Uterus (tissue), 4 donors: ENCODE data around the gene EP400. TPM values are rescaled to one million over a fixed set of nuclear protein-coding genes. Genes with fewer than 3 reads are reported as not detected.

Experiments
- DNase-seq, 2 donors: peaks; one replicate each; pipeline ENCODE4 v3.0.0-alpha.2; 2019 to 2020
- H3K27ac ChIP-seq, 2 donors: fragments of 200-600 bp; sonication (generic); 1 replicate in 1 of 2; 2 replicates in 1 of 2; pipeline ENCODE4 v1.5.1; 2016 to 2018
- H3K27me3 ChIP-seq, 2 donors: fragments of 200-600 bp; sonication (generic); one replicate each; pipeline ENCODE4 v1.5.1; 2018 to 2019; ENCODE audit warnings: control low read depth in 1 of 2
- H3K36me3 ChIP-seq, 2 donors: fragments of 200-600 bp; sonication (generic); one replicate each; pipeline ENCODE4 v1.5.1; 2019; ENCODE audit warnings: control low read depth in 1 of 2
- H3K4me1 ChIP-seq, 2 donors: fragments of 200-600 bp; sonication (generic); one replicate each; pipeline ENCODE4 v1.5.1; 2018 to 2019; ENCODE audit warnings: control low read depth in 1 of 2
- H3K4me3 ChIP-seq, 2 donors: fragments of 200-600 bp; sonication (generic); 1 replicate in 1 of 2; 2 replicates in 1 of 2; pipeline ENCODE4 v1.5.1; 2018 to 2019; ENCODE audit warnings: mild to moderate bottlenecking in 1 of 2
- H3K9me3 ChIP-seq, 2 donors: fragments of 200-600 bp; sonication (generic); one replicate each; pipeline ENCODE4 v1.5.1; 2019; ENCODE audit warnings: control low read depth in 1 of 2
- CTCF ChIP-seq, 4 experiments: fragments of 200-600 bp in 2 of 4; fragments of 450-650 bp in 2 of 4; sonication (generic) in 2 of 4; IDR thresholded peaks; one replicate each; pipeline ENCODE4 v1.5.1; 2016 to 2019; ENCODE audit warnings: antibody characterized with exemption in 4 of 4, mild to moderate bottlenecking in 2 of 4, moderate library complexity in 1 of 4
- POLR2A ChIP-seq, 2 donors: fragments of 450-650 bp; IDR thresholded peaks; one replicate each; pipeline ENCODE4 v1.6.1; 2016; ENCODE audit warnings: antibody characterized with exemption in 2 of 2, mild to moderate bottlenecking in 1 of 2, moderate library complexity in 1 of 2
- intact Hi-C: fragments of 100-400 bp; cut with DNase I; formaldehyde crosslinking; loops from one replicate; pipeline ENCODE4 v1.15.1; 2023; ENCODE audit warnings: low total_unique reads
- total RNA-seq, 4 donors: library from RNA; depleted of rRNA in 3 of 4; stranded (reverse); fragments of >200 nt in 3 of 4; gene quantifications; one replicate each; pipeline versions ENCODE4 v1.1.0 to v1.2.4, GENCODE V29; 2014 to 2023
- donor health status: DM: yes; HTN: yes; CAD: no.

Gene EP400
- total RNA-seq: 10 to 100 TPM; 11.8 to 70.6 (median 28.2) TPM

GRCh38 chr12:131949431-131950181, at the start of gene EP400:
TSS of gene EP400 (plus strand) at chr12:131949942. CDS start at chr12:131960620, 10,678 bp downstream.
- intact Hi-C loops: loop anchor here (2.0 kb wide), 1 partner anchor 55 kb away; the partner anchor contains the start of gene ULK1
- Histone ChIP-seq H3K4me1 (peaks cover 5 to 7% of the 10 kb centered on the region in 2 donors), H3K27me3 (no peaks in the 10 kb centered on the region), H3K4me3 (peak within 1 kb of the TSS; percentile 42 to 85), H3K27ac (peak within 1 kb of the TSS; percentile 34 to 84), H3K36me3 (no peaks in the 10 kb centered on the region), H3K9me3 (no peaks in the 10 kb centered on the region)
- peak; percentile 33 to 89 (median 80) for TF ChIP-seq CTCF (IDR thresholded peaks at IDR 0.05)
- TF ChIP-seq POLR2A (IDR thresholded peaks at IDR 0.05): peak; percentile 17 to 56
- peak; percentile 96 for DNase-seq

- peaks cover 0 to 24% of the 10 kb centered on the region in 2 donors for H3K4me1 ChIP-seq
- intact Hi-C loops: no loop called here
- no peak overlapping the region for H3K27ac ChIP-seq
- no peak overlapping the region for H3K4me3 ChIP-seq
- no peaks in the 10 kb centered on the region for H3K27me3 ChIP-seq
- H3K36me3 ChIP-seq: no peaks in the 10 kb centered on the region
- H3K9me3 ChIP-seq: no peaks in the 10 kb centered on the region
- no peak for DNase-seq
- TF ChIP-seq POLR2A (IDR thresholded peaks at IDR 0.05): no peak
- no peak for TF ChIP-seq CTCF (IDR thresholded peaks at IDR 0.05)
Measured at GRCh38 chr12:131900397-131900796, 49.3 kb upstream of the EP400 start.

- DNase-seq: no peak
- no peaks in the 10 kb centered on the region for H3K9me3 ChIP-seq
- H3K36me3 ChIP-seq: no peaks in the 10 kb centered on the region
- H3K27ac ChIP-seq: peak overlapping the region in 1 of 2 donors; percentile 4
- TF ChIP-seq POLR2A (IDR thresholded peaks at IDR 0.05) (no peak), CTCF (IDR thresholded peaks at IDR 0.05) (no peak)
- no peaks in the 10 kb centered on the region for H3K27me3 ChIP-seq
- H3K4me3 ChIP-seq: no peak overlapping the region
- intact Hi-C loops: no loop called here
- peaks cover 0 to 24% of the 10 kb centered on the region in 2 donors for H3K4me1 ChIP-seq
Measured at GRCh38 chr12:131901431-131902331, 48.1 kb upstream of the EP400 start.

- Histone ChIP-seq H3K36me3 (no peaks in the 10 kb centered on the region), H3K27me3 (no peaks in the 10 kb centered on the region), H3K27ac (peak overlapping the region in 1 of 2 donors; percentile 4), H3K4me1 (peaks cover 0 to 17% of the 10 kb centered on the region in 2 donors), H3K4me3 (no peak overlapping the region), H3K9me3 (no peaks in the 10 kb centered on the region)
- no peak for TF ChIP-seq POLR2A (IDR thresholded peaks at IDR 0.05)
- no peak for TF ChIP-seq CTCF (IDR thresholded peaks at IDR 0.05)
- intact Hi-C loops: no loop called here
- no peak for DNase-seq
Measured at GRCh38 chr12:131902332-131903241, 47.2 kb upstream of the EP400 start.
